Measurements from ENCODE around the gene SPART. TPM values are rescaled to one million over a fixed set of nuclear protein-coding genes. Genes with fewer than 3 reads are reported as not detected.
"Not testable (repeated sequence)": the region's sequence is repeated elsewhere in the genome, so short reads cannot be mapped to it uniquely, and the experiment has no call there.

SPART gene
- total RNA-seq, 1 experiment from 2014 or later, result 60.6 TPM

GRCh38 chr13:36325912-36326311, 20.3 kb downstream of the SPART start:
- no peak overlapping the region for H2BK15ac ChIP-seq (ENCODE audit: low read depth, low read length)
- H3K4ac ChIP-seq (ENCODE audit: low read depth, low read length), result no peak overlapping the region
- peak overlapping the region; percentile 55 for H3K27ac ChIP-seq (ENCODE audit: insufficient read length, low read depth, low read length)
- no peak overlapping the region for H3T11ph ChIP-seq (ENCODE audit: low read length)
- H3K9me3 ChIP-seq (ENCODE audit: control insufficient read depth, low read depth, low read length), result no peaks in the 10 kb centered on the region
- no peaks in the 10 kb centered on the region for H3K79me2 ChIP-seq (ENCODE audit: insufficient read depth, low read length)
- no peak overlapping the region for H3K4me3 Mint-ChIP-seq
- no peak overlapping the region for H4K8ac ChIP-seq (replicated peaks; ENCODE audit: insufficient read length, low read depth, low read length)
- H2BK12ac ChIP-seq (ENCODE audit: insufficient read length, low read depth, low read length), result no peak overlapping the region
- H3K27me3 Mint-ChIP-seq (ENCODE audit: low read depth), result no peaks in the 10 kb centered on the region
- no peak overlapping the region for H2BK5ac ChIP-seq (ENCODE audit: insufficient read length, low read length)
- no peak overlapping the region for H3K9ac ChIP-seq (ENCODE audit: extremely low read depth, insufficient read length, low read length)
- H2BK20ac ChIP-seq (ENCODE audit: low read depth, low read length, poor library complexity, severe bottlenecking), result no peak overlapping the region
- H3K27me3 ChIP-seq (ENCODE audit: insufficient read depth, low read length), result no peaks in the 10 kb centered on the region
- H3K27ac Mint-ChIP-seq, result peak overlapping the region in 2 of 3 experiments; percentile 11 to 27; a peak in 2 of 7 replicates
- DNase-seq, result peak; percentile 41
- no peak overlapping the region for H3K56ac ChIP-seq (ENCODE audit: insufficient read length, low read depth, low read length)
- no peak overlapping the region for H3K14ac ChIP-seq (ENCODE audit: insufficient read depth, low read length)
- no peak overlapping the region for H4K91ac ChIP-seq (ENCODE audit: insufficient read length, low read depth, low read length)
- no peak overlapping the region for H2BK120ac ChIP-seq (ENCODE audit: low read depth, low read length, poor library complexity, severe bottlenecking)
- H3K79me1 ChIP-seq (ENCODE audit: insufficient read depth, low read depth, low read length, poor library complexity, severe bottlenecking), result no peaks in the 10 kb centered on the region
- TF ChIP-seq, protein P1, sequence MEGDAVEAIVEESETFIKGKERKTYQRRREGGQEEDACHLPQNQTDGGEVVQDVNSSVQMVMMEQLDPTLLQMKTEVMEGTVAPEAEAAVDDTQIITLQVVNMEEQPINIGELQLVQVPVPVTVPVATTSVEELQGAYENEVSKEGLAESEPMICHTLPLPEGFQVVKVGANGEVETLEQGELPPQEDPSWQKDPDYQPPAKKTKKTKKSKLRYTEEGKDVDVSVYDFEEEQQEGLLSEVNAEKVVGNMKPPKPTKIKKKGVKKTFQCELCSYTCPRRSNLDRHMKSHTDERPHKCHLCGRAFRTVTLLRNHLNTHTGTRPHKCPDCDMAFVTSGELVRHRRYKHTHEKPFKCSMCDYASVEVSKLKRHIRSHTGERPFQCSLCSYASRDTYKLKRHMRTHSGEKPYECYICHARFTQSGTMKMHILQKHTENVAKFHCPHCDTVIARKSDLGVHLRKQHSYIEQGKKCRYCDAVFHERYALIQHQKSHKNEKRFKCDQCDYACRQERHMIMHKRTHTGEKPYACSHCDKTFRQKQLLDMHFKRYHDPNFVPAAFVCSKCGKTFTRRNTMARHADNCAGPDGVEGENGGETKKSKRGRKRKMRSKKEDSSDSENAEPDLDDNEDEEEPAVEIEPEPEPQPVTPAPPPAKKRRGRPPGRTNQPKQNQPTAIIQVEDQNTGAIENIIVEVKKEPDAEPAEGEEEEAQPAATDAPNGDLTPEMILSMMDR (conservative IDR thresholded peaks at IDR 0.05), result no peak
- H3K18ac ChIP-seq (ENCODE audit: insufficient read length, low read depth, low read length), result no peak overlapping the region
- peaks cover 14 to 67% (median 17%) of the 10 kb centered on the region in 3 experiments for H3K36me3 Mint-ChIP-seq (ENCODE audit: insufficient read depth in 1 of 3, low read depth in 3 of 3)
- no peak overlapping the region for H3K23ac ChIP-seq (ENCODE audit: insufficient read length, low read depth, low read length)
- no CpG with 5 or more reads among the region's 1 CpG for WGBS (ENCODE audit: extremely low coverage, insufficient read length, low lambda C conversion rate)
- H4K5ac ChIP-seq (ENCODE audit: insufficient read length, low read depth, low read length), result no peak overlapping the region
- no peaks in the 10 kb centered on the region; a peak in 1 of 5 replicates for H3K9me3 Mint-ChIP-seq
- H2AFZ ChIP-seq (ENCODE audit: low read length), result no peak overlapping the region
- no peak overlapping the region for H2AK5ac ChIP-seq (ENCODE audit: insufficient read length, low read length)
- H3K4me1 ChIP-seq (ENCODE audit: insufficient read depth, low read length), result peaks cover 17% of the 10 kb centered on the region
- no peaks in the 10 kb centered on the region for H3K23me2 ChIP-seq (ENCODE audit: insufficient read length, low read depth, low read length, poor library complexity, severe bottlenecking)
- H4K20me1 ChIP-seq (ENCODE audit: control insufficient read depth, insufficient read depth, insufficient read length), result no peaks in the 10 kb centered on the region
- H3K4me2 ChIP-seq (ENCODE audit: insufficient read depth, insufficient read length, low read length), result no peak overlapping the region
- H3K4me1 Mint-ChIP-seq, result peaks cover 28 to 49% of the 10 kb centered on the region in 2 experiments

DNA sequence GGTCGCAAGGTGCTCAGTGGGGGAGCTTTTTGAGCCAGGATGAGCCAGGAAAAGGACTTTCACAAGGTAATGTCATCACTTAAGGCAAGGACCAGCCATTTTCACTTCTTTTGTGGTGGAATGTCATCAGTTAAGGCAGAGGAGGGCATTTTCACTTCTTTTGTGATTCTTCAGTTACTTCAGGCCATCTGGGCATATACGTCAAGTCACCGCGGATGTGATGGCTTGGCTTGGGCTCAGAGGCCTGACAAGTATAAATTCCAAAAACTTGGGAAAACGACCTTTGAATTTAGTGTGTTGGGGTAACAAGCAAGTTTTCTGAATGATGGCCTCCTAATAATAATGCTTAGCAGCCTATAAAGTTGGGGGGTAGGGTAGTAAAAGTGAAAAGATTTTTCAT, 21.3 kb downstream of the SPART start:
- not testable (repeated sequence) for H3K79me1 ChIP-seq (ENCODE audit: insufficient read depth, low read depth, low read length, poor library complexity, severe bottlenecking); H3K18ac ChIP-seq (ENCODE audit: insufficient read length, low read depth, low read length); H3K27ac ChIP-seq (ENCODE audit: insufficient read length, low read depth, low read length); H3K56ac ChIP-seq (ENCODE audit: insufficient read length, low read depth, low read length); H4K91ac ChIP-seq (ENCODE audit: insufficient read length, low read depth, low read length); H3K4me2 ChIP-seq (ENCODE audit: insufficient read depth, insufficient read length, low read length); H3K23me2 ChIP-seq (ENCODE audit: insufficient read length, low read depth, low read length, poor library complexity, severe bottlenecking); H2BK120ac ChIP-seq (ENCODE audit: low read depth, low read length, poor library complexity, severe bottlenecking); H2AFZ ChIP-seq (ENCODE audit: low read length); H2BK12ac ChIP-seq (ENCODE audit: insufficient read length, low read depth, low read length); H4K20me1 ChIP-seq (ENCODE audit: control insufficient read depth, insufficient read depth, insufficient read length); H3K23ac ChIP-seq (ENCODE audit: insufficient read length, low read depth, low read length); H3K27me3 Mint-ChIP-seq (ENCODE audit: low read depth); H3T11ph ChIP-seq (ENCODE audit: low read length); H3K9me3 Mint-ChIP-seq; H3K4me3 Mint-ChIP-seq; H4K5ac ChIP-seq (ENCODE audit: insufficient read length, low read depth, low read length); H2BK20ac ChIP-seq (ENCODE audit: low read depth, low read length, poor library complexity, severe bottlenecking); H4K8ac ChIP-seq (replicated peaks; ENCODE audit: insufficient read length, low read depth, low read length); H2BK15ac ChIP-seq (ENCODE audit: low read depth, low read length); H2AK5ac ChIP-seq (ENCODE audit: insufficient read length, low read length); H3K9me3 ChIP-seq (ENCODE audit: control insufficient read depth, low read depth, low read length); H3K9ac ChIP-seq (ENCODE audit: extremely low read depth, insufficient read length, low read length); H3K79me2 ChIP-seq (ENCODE audit: insufficient read depth, low read length); H3K4ac ChIP-seq (ENCODE audit: low read depth, low read length); H3K27me3 ChIP-seq (ENCODE audit: insufficient read depth, low read length); H3K14ac ChIP-seq (ENCODE audit: insufficient read depth, low read length); H2BK5ac ChIP-seq (ENCODE audit: insufficient read length, low read length)
- H3K4me1 ChIP-seq (ENCODE audit: insufficient read depth, low read length), result peaks cover 17% of the 10 kb centered on the region
- peak overlapping the region in 2 of 3 experiments; percentile 36 to 87; a peak in 4 of 7 replicates for H3K27ac Mint-ChIP-seq
- peaks cover 20 to 71% (median 25%) of the 10 kb centered on the region in 3 experiments for H3K36me3 Mint-ChIP-seq (ENCODE audit: insufficient read depth in 1 of 3, low read depth in 3 of 3)
- peaks cover 34 to 59% of the 10 kb centered on the region in 2 experiments for H3K4me1 Mint-ChIP-seq
- peak; percentile 60 for DNase-seq
- no CpG with 5 or more reads among the region's 5 CpGs for WGBS (ENCODE audit: extremely low coverage, insufficient read length, low lambda C conversion rate)

Measured in H9 (cell line).